CD4-positive, alpha-beta T cell treated with Interleukin-4 for 4 hours (primary cell): ENCODE data around the gene GBP1.
A peak's percentile ranks its signal among the peaks of the same experiment; 100 is the strongest.
"Not testable (repeated sequence)": the region's sequence is repeated elsewhere in the genome, so short reads cannot be mapped to it uniquely, and the experiment has no call there.

Source experiments
- DNase-seq: peaks from one replicate; pipeline ENCODE4 v3.0.0-alpha.2; 2020

GBP1 gene

GRCh38 chr1:89051300-89051954 lies 13.6 kb downstream of the GBP1 start:
- no peak for DNase-seq

GRCh38 chr1:89050649-89051033 lies 14.4 kb downstream of the GBP1 start:
- DNase-seq, result no peak

- not testable (repeated sequence) for DNase-seq
Measured at GRCh38 chr1:89049901-89050648, 14.9 kb downstream of the GBP1 start.

GRCh38 chr1:89049187-89049586 lies 15.8 kb downstream of the GBP1 start:
- DNase-seq, result not testable (repeated sequence)

GRCh38 chr1:89047734-89048133 lies 17.3 kb downstream of the GBP1 start:
- no peak for DNase-seq

- DNase-seq, result not testable (repeated sequence)
Measured at GRCh38 chr1:89046318-89047183, 18.5 kb downstream of the GBP1 start.

- no peak for DNase-seq
Measured at GRCh38 chr1:89044970-89045721, 19.9 kb downstream of the GBP1 start.

- DNase-seq, result no peak
Measured at GRCh38 chr1:89043940-89044339, 21.1 kb downstream of the GBP1 start.

- no peak for DNase-seq
Measured at GRCh38 chr1:89042491-89042890, 22.5 kb downstream of the GBP1 start.

GRCh38 chr1:89041721-89042120 lies 23.3 kb downstream of the GBP1 start:
- no peak for DNase-seq

- peak; percentile 44 for DNase-seq
Measured at GRCh38 chr1:89041119-89041641, 23.8 kb downstream of the GBP1 start.

- no peak for DNase-seq
Measured at GRCh38 chr1:89040315-89040626, 24.7 kb downstream of the GBP1 start.

GRCh38 chr1:89037186-89037585 lies 27.8 kb downstream of the GBP1 start:
- DNase-seq, result no peak

GRCh38 chr1:89035080-89035479 lies 29.9 kb downstream of the GBP1 start:
- no peak for DNase-seq

- DNase-seq, result peak; percentile 45
Measured at GRCh38 chr1:89034004-89034403, 31.0 kb downstream of the GBP1 start.

- peak; percentile 65 for DNase-seq
Measured at GRCh38 chr1:89029051-89029450, 36.0 kb downstream of the GBP1 start.

GRCh38 chr1:89025928-89026327 lies 39.1 kb downstream of the GBP1 start:
- no peak for DNase-seq

- DNase-seq, result no peak
Measured at GRCh38 chr1:89023026-89023425, 42.0 kb downstream of the GBP1 start.

- peak; percentile 68 for DNase-seq
Measured at GRCh38 chr1:89022167-89022959, 42.6 kb downstream of the GBP1 start, which contains the start of gene GBP3. Gene GBP3, minus strand, starts transcription at chr1:89022866. Its CDS starts 2,145 bp downstream, at chr1:89020721.

- DNase-seq, result not testable (repeated sequence)
Measured at GRCh38 chr1:89018318-89018717, 46.7 kb downstream of the GBP1 start.

- no peak for DNase-seq
Measured at GRCh38 chr1:89008511-89008910, 56.5 kb downstream of the GBP1 start.
